WTC11 (cell line): Measurements from ENCODE around the gene CAMTA1.

Experiments
- ATF1 ChIP-seq: sonication (generic); formaldehyde crosslinking; IDR thresholded peaks from 2 replicates; pipeline ENCODE4 v1.8.1; 2023; ENCODE audit warnings: mild to moderate bottlenecking, moderate library complexity, missing genetic modification reagents
- ATF3 ChIP-seq: sonication (generic); formaldehyde crosslinking; conservative IDR thresholded peaks from 2 replicates; pipeline ENCODE4 v1.8.1; 2022; ENCODE audit warnings: mild to moderate bottlenecking, missing genetic modification reagents
- CTCF ChIP-seq: fragments of 200-600 bp; IDR thresholded peaks from 2 replicates; pipeline ENCODE4 v1.8.0; 2022; ENCODE audit warnings: antibody characterized with exemption
- E2F1 ChIP-seq: sonication (generic); formaldehyde crosslinking; IDR thresholded peaks from 2 replicates; pipeline ENCODE4 v1.8.0; 2022; ENCODE audit warnings: mild to moderate bottlenecking, missing genetic modification reagents
- FOXJ3 ChIP-seq: sonication (generic); formaldehyde crosslinking; IDR thresholded peaks from 2 replicates; pipeline ENCODE4 v1.9.0; 2021; ENCODE audit warnings: missing genetic modification reagents, mild to moderate bottlenecking, borderline replicate concordance
- MAX ChIP-seq: sonication (generic); formaldehyde crosslinking; IDR thresholded peaks from 2 replicates; pipeline ENCODE4 v1.8.0; 2022; ENCODE audit warnings: mild to moderate bottlenecking, missing genetic modification reagents
- NFE2L1 ChIP-seq: sonication (generic); formaldehyde crosslinking; IDR thresholded peaks from 2 replicates; pipeline ENCODE4 v1.8.1; 2023; ENCODE audit warnings: missing genetic modification reagents
- RELA ChIP-seq: sonication (generic); formaldehyde crosslinking; IDR thresholded peaks from 2 replicates; pipeline ENCODE4 v1.8.1; 2022; ENCODE audit warnings: missing genetic modification reagents, mild to moderate bottlenecking, borderline replicate concordance
- STAT6 ChIP-seq: sonication (generic); formaldehyde crosslinking; conservative IDR thresholded peaks from 2 replicates; pipeline ENCODE4 v1.8.1; 2023; ENCODE audit warnings: mild to moderate bottlenecking, low read depth, missing genetic modification reagents, moderate library complexity

GRCh38 chr1:7407980-7408770, 622.9 kb downstream of the CAMTA1 start:
- TF ChIP-seq ATF1 (CRISPR knock-in tag) (no peak), CTCF (no peak), FOXJ3 (CRISPR knock-in tag) (no peak), STAT6 (CRISPR knock-in tag) (no peak), NFE2L1 (CRISPR knock-in tag) (no peak), E2F1 (CRISPR knock-in tag) (no peak), MAX (CRISPR knock-in tag) (no peak), RELA (CRISPR knock-in tag) (no peak), ATF3 (CRISPR knock-in tag) (no peak)
